Tibial artery (tissue), 4 donors: Measurements from ENCODE around the gene TULP4.

Experiments used
- DNase-seq, 2 donors: peaks; one replicate each; pipeline ENCODE4 v3.0.0-alpha.2; 2019
- H3K27ac ChIP-seq, 2 donors: fragments of 200-600 bp; sonication (generic) in 1 of 2; 1 replicate in 1 of 2; 2 replicates in 1 of 2; pipeline ENCODE4 v1.5.1; 2018 to 2019; ENCODE audit warnings: mild to moderate bottlenecking in 1 of 2
- H3K27me3 ChIP-seq, 2 donors: fragments of 200-600 bp; sonication (generic) in 1 of 2; one replicate each; pipeline versions ENCODE4 v1.5.1 to v1.6.0; 2016 to 2019
- H3K36me3 ChIP-seq, 3 donors: fragments of 200-600 bp; sonication (generic) in 2 of 3; one replicate each; pipeline ENCODE4 v1.5.1; 2016 to 2019; ENCODE audit warnings: mild to moderate bottlenecking in 2 of 3
- H3K4me1 ChIP-seq, 4 donors: fragments of 200-600 bp; sonication (generic) in 2 of 4; 1 replicate in 3 of 4; 2 replicates in 1 of 4; pipeline ENCODE4 v1.5.1; 2016 to 2019
- H3K4me3 ChIP-seq, 2 donors: fragments of 200-600 bp; sonication (generic) in 1 of 2; 1 replicate in 1 of 2; 2 replicates in 1 of 2; pipeline ENCODE4 v1.5.1; 2018 to 2019; ENCODE audit warnings: mild to moderate bottlenecking in 2 of 2
- H3K9me3 ChIP-seq, 3 donors: fragments of 200-600 bp; sonication (generic) in 1 of 3; one replicate each; pipeline ENCODE4 v1.5.1; 2016 to 2019
- intact Hi-C: fragments of 100-400 bp; cut with DNase I; formaldehyde crosslinking; loops from one replicate; pipeline ENCODE4 v1.15.0; 2023; ENCODE audit warnings: low total_unique reads
- TF ChIP-seq, protein P1 (sequence below), 2 experiments: fragments of 200-600 bp in 1 of 2; fragments of 450-650 bp in 1 of 2; IDR thresholded peaks; one replicate each; pipeline ENCODE4 v1.5.1; 2017 to 2019; ENCODE audit warnings: antibody characterized with exemption in 2 of 2, mild to moderate bottlenecking in 1 of 2, moderate library complexity in 1 of 2

TULP4 gene

DNA sequence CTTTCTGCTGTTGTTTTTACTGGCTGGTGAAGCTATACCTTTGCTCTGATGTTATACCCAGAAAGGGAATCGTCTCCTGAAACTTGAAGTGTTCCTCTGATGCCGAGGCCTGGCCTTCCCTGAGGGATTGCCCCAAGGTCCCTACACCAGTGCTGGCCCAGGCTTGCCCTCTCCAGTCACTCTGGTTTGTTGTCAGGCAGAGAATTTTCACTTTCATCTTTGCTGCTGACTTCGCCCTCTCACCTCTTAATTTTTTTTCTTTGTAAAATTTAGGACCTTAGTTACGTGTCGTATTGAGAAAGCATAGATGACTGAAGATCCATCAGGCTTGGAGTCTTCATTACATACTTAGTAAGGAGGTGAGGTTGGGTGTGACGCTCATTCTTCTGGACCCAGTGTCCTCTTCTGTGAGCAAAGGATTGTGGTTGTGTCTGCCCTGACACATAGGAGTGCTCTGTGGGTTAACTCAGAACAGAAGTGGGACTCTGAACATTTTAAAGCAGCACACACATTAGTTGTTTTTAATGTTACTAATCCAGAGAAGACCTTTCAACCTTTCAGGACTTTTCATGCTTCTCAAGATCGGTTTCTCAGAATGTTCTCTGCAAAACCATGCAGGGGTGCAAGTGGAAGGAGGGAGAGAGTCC, 45.4 kb downstream of the TULP4 start:
- TF ChIP-seq, protein P1, sequence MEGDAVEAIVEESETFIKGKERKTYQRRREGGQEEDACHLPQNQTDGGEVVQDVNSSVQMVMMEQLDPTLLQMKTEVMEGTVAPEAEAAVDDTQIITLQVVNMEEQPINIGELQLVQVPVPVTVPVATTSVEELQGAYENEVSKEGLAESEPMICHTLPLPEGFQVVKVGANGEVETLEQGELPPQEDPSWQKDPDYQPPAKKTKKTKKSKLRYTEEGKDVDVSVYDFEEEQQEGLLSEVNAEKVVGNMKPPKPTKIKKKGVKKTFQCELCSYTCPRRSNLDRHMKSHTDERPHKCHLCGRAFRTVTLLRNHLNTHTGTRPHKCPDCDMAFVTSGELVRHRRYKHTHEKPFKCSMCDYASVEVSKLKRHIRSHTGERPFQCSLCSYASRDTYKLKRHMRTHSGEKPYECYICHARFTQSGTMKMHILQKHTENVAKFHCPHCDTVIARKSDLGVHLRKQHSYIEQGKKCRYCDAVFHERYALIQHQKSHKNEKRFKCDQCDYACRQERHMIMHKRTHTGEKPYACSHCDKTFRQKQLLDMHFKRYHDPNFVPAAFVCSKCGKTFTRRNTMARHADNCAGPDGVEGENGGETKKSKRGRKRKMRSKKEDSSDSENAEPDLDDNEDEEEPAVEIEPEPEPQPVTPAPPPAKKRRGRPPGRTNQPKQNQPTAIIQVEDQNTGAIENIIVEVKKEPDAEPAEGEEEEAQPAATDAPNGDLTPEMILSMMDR (IDR thresholded peaks at IDR 0.05) = no peak
- peaks cover 0 to 14% (median 6%) of the 10 kb centered on the region in 4 donors for H3K4me1 ChIP-seq
- no peaks in the 10 kb centered on the region for H3K36me3 ChIP-seq
- DNase-seq = no peak
- no peaks in the 10 kb centered on the region for H3K27me3 ChIP-seq
- intact Hi-C loops = no loop called here
- no peak overlapping the region for H3K27ac ChIP-seq
- H3K4me3 ChIP-seq = no peak overlapping the region
- H3K9me3 ChIP-seq = no peaks in the 10 kb centered on the region

DNA sequence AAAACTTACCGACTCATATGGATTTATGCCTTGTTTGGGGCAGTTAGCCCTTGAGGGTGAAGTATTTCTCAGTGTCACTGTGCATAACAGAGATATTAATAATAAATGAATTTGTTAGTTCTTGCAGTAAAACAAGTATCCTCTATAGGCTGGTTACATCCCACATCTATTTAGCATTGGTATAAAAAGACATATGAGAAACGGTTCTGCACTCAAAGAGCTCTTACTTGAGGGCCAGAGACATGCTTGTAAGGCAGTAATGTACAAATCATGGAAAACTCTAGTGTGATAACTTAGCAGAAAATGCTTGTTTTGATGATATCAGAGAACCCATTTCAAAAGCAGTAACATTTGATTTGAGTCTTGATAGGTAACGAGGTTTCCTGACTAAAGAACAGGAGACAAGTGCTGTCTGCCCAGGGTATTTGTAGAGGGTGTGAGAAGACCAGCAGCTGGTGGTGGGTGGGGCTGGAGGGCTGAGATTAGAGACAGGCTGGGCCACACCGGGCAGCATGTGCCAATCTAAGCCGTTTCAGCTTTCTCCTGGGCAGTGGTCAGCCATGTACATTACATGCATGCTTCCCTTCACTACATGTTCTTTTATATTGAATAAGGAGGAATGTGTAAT, 46.3 kb downstream of the TULP4 start:
- Histone ChIP-seq H3K36me3 (no peaks in the 10 kb centered on the region), H3K4me1 (peaks cover 0 to 14% (median 6%) of the 10 kb centered on the region in 4 donors), H3K27me3 (no peaks in the 10 kb centered on the region), H3K9me3 (no peaks in the 10 kb centered on the region), H3K4me3 (no peak overlapping the region), H3K27ac (no peak overlapping the region)
- TF ChIP-seq, protein P1 (IDR thresholded peaks at IDR 0.05) = no peak
- DNase-seq = no peak
- intact Hi-C loops = no loop called here

DNA sequence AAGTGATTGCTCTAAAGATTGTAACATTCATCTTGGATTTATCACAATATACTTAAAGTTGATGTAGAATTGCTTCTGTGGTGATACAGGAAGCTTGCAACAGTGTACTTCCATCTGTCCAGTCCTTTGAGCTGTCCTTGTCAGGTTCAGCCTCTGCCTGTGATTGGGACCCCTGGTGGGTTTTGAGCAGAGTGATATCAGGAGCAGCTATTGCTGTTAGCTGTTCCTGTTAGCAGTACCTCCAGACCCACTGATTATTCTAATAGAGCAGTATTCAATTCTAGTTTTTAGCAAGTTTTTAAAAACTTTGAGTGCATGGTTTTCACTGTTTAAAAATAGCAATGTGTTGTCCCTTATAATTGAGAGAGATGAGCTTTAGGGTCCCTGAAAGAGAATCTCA, 48.8 kb downstream of the TULP4 start:
- no peak overlapping the region for H3K27ac ChIP-seq
- peaks cover 0 to 13% (median 6%) of the 10 kb centered on the region in 4 donors for H3K4me1 ChIP-seq
- no peaks in the 10 kb centered on the region for H3K36me3 ChIP-seq
- no peak for DNase-seq
- H3K27me3 ChIP-seq = no peaks in the 10 kb centered on the region
- intact Hi-C loops = no loop called here
- no peak overlapping the region for H3K4me3 ChIP-seq
- H3K9me3 ChIP-seq = no peaks in the 10 kb centered on the region
- TF ChIP-seq, protein P1 (IDR thresholded peaks at IDR 0.05) = no peak

DNA sequence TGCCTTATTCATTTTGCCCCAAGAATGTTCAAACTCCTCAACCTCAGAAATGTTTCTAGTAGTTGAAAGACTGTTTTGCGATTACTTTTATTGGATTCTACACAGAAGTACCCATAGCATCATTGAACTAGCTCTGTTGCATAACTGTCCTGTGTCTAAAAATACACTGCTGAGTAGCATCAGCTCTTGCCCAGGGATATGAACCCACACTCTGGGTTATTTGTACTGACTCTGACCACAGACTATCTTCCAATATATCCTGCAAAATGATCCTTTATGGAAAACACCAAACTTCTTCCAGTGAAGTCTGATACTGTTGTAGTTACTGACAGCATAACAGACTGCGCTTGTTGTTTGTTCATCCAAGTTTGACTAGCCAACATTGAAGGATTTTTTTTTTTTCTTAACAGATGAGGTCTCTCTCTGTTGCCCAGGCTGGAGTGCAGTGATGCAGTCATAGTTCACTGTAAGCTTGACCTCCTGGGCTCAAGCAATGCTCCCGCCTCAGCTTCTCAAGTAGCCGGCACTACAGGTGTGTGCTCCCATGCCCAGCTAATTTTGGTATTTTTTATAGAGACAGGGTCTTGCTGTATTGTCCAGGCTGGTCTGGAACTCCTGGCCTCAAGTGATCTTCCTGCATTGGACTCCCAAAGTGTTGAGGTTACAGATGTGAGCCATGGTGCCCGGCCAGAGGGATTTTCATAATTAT, 49.9 kb downstream of the TULP4 start:
- H3K4me3 ChIP-seq = no peak overlapping the region
- no peaks in the 10 kb centered on the region for H3K36me3 ChIP-seq
- no peak overlapping the region for H3K27ac ChIP-seq
- intact Hi-C loops = no loop called here
- no peak for DNase-seq
- TF ChIP-seq, protein P1 (IDR thresholded peaks at IDR 0.05) = no peak
- H3K4me1 ChIP-seq = peaks cover 0 to 11% (median 2%) of the 10 kb centered on the region in 4 donors
- no peaks in the 10 kb centered on the region for H3K9me3 ChIP-seq
- H3K27me3 ChIP-seq = no peaks in the 10 kb centered on the region

DNA sequence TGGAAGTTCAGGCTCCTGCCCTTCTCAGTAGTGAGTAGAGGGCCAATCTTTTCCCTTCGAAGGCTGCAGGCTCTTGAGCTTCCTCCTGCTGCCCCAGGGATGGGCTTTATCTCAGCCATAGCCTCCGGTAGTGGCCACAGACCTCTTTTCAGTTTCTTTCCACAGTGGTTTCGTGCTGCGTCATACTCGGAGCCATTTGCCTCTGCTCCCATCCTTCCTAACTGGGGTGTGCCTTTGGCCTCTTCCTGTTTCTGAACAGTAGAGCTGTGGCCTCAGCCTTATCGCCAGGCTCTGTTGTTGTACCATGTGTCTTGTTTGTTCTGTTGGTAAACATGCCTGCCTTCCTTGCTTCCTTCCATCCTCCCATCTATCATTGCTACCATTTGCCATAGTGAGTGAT, 54.1 kb downstream of the TULP4 start:
- Histone ChIP-seq H3K9me3 (no peaks in the 10 kb centered on the region), H3K27ac (no peak overlapping the region), H3K27me3 (no peaks in the 10 kb centered on the region), H3K36me3 (no peaks in the 10 kb centered on the region), H3K4me1 (peaks cover 0 to 11% (median 5%) of the 10 kb centered on the region in 4 donors), H3K4me3 (no peak overlapping the region)
- TF ChIP-seq, protein P1 (IDR thresholded peaks at IDR 0.05) = no peak
- intact Hi-C loops = no loop called here
- DNase-seq = no peak
